Stimulated activated CD4-positive, alpha-beta T cell treated with anti-CD3 and anti-CD28 coated beads, Interleukin-4, amount 100 ng/mL, for 4 hours (primary cell): ENCODE data around the gene AIP.
A peak's percentile ranks its signal among the peaks of the same experiment; 100 is the strongest.

Source experiments
- DNase-seq, 2 experiments: peaks; one replicate each; pipeline ENCODE4 v3.0.0-alpha.2; 2020

The AIP gene

DNA sequence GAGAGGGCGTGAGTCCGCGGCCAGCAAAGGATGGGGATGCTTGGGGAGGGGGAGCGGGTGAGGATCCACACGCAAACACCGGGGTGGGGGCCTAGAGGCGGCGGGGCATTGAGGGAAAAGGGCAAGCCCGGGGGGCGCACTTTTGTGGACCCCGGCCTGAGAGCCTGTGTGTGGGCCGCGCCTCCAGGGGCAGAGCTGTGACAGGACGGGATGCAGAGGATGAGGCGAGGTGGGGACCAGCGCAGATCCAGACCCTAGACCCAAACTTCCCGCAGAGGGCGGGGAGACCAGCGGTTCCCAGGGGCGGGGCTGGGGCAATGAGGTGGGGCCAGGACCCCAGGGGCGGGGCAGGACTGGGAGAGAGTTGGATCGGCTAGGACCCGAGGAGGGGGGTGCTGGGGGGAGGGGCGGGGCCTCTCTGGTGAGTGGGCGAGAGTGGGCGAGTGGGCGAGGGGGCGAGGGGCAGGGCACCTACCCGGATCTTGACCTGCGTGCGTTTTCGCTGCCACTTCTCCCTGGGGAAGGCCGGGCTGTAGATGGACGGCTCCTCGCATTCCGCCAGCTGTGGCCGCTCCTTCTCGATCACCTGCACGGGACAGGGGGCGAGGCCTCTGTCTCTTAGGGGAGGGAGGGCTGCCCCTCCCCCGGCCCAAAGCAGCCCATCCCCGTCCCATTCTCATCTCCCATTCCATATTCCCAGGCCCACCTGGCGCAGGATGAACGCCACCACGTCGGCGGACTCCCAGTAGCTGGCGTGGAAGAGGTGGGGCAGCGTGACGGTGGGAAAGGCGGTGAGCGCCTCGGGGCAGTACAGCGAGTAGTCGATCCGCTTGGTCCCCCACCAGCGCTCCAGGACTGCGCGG lies 11.8 kb downstream of the AIP start:
- DNase-seq, result no peak

DNA sequence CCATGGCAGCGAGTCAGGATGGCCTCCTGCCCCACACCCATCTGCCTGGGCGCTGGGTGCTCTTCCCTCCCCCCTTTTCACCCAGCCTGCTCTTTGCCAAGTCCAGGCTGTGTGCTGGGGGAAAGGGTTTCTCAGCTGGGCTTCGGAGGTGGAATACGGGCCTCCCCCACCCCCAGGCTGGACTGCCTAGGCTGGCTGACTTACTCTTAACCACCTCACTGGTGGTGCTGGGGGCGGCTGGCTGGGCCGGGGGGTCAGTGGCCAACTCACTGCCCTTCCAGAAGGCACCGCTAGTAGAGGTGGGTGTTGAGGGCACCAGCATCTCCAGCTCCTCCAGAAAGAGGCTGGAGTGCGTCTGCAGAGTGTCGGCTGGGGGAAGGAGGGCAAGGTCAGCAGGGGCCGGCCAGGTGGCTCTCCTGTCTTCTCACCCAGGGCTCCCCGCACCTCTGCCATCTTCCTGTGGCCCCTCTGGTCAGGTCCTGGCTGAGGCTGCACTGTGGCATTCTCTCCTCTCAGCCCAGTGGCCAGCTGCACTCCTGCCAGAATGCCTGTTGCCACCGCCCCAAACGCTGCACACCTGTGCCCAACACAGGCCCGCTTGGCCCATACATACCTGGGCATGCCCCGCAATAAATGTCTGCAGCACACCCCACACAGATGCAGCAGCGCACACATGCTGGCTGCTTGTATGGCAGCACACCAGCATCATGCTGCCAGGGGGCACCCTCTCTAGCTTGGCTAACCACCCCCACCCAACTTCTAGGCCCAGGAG lies 12.6 kb downstream of the AIP start:
- DNase-seq, result no peak

GRCh38 chr11:67496113-67496512 lies 13.3 kb downstream of the AIP start:
- no peak for DNase-seq

GRCh38 chr11:67497656-67498291 lies 14.9 kb downstream of the AIP start:
- DNase-seq, result no peak

GRCh38 chr11:67498544-67498972 lies 15.7 kb downstream of the AIP start:
- no peak for DNase-seq

DNA sequence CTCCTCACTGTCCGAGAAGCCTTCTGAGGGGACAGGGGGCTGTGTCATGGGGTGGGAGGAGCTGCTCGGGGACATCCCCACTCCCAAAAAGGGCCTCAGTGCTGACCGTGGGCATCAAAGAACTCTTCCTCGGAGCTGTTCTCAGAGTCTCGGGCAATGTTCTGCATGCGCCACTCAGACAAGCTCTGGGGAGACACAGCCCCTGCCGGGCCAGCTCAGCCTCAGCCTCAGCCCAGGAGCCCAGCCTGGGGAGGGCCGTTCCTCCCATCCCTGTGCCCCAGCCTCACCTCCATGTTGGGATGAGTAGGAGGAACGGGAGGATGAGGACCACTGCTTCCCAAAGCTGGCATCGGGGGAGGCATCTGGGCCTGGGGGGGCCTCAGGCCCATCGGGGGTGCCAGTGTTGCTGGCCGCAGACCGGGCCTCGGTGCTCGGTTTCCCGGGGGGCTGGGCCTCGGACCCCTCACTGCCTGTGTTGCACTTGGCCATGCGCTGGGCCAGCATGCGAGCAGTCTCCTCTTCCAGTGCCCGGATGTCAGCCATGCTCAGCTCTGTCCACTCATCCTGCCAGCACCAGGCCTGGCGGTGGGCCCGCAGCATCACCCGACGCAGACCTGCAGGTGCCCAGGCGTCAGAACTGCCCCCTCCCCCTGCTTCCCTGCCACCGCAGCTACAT lies 17.1 kb downstream of the AIP start:
- DNase-seq, result no peak

- DNase-seq, result no peak
Observed at GRCh38 chr11:67500484-67500821, 17.6 kb downstream of the AIP start.

DNA sequence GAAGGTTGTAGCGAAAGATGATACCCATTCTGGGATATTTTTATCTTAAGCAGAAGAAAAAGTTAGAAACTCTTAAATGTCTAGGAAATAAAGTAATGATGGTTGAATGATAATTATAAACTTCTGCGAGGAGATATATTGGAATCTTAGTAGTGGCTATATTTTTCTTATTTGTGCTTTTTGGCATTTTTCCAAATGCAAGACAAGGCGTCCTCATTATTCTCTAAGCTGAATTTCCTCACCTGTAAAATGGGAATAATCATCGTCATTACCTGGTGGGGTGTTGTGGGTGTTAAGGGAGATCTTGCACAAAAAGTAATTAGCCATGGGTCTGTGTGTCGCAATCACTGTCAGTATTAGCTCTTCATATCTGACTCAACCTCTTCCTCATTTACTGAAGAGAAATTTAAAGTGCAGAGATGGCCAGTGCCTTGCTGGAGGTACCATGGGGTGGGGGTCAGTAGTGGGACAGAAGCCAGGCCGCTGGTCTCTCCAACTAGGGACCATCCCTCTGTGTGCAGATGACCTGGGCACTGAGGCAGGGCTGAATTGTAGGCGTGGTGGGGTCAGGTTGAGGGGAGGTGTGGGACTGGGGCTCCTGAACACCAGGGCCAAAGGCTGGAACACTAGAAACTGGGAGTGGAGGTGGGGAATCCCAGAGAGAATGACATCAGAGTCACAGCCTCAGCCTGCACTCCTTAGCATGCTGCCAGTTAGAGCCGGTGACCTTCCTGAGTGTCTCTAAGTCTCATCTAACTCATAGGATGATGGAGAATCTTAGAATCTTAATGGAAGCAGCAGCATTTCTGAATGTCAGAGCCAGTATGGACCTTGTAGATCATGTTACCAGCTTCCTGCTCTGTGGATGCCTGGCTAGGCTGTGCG lies 18.2 kb downstream of the AIP start:
- DNase-seq, result no peak

- DNase-seq, result no peak
Observed at GRCh38 chr11:67501854-67502253, 19.0 kb downstream of the AIP start.

DNA sequence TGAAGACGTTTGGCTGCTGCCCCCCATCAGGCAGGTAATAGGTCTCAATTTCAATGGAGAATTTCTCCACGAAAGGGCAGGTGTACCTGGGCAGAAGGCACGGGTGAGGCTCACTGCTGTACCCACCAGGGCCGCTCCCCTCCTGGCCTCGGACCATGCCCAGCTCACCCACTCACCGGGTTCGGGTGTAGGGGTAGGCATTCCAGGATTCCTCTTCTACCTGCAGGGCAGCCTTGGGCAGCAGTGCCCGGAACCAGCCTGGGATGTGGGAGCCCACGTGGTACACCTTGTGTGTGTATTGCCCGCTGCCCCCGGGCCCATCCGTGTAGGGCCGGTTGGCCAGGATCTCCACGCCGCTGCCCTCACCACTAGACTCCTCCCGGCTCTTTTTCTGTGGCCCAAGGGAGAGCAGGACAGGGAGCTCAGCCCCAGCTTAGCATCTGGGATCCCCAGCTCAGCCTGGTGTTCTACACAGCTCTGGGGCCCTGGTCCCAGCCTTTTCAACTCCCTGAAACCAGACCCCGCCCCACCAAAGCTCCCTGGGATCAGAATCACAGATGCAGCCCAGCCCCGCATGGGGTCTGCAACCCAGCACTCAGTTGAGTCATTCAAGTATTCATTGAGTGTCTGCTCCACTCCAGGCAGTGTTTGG lies 19.6 kb downstream of the AIP start:
- DNase-seq, result no peak

GRCh38 chr11:67503119-67504004 lies 20.5 kb downstream of the AIP start:
- DNase-seq, result no peak

GRCh38 chr11:67504005-67504949 lies 21.5 kb downstream of the AIP start:
- peak; percentile 12 to 44 for DNase-seq

DNA sequence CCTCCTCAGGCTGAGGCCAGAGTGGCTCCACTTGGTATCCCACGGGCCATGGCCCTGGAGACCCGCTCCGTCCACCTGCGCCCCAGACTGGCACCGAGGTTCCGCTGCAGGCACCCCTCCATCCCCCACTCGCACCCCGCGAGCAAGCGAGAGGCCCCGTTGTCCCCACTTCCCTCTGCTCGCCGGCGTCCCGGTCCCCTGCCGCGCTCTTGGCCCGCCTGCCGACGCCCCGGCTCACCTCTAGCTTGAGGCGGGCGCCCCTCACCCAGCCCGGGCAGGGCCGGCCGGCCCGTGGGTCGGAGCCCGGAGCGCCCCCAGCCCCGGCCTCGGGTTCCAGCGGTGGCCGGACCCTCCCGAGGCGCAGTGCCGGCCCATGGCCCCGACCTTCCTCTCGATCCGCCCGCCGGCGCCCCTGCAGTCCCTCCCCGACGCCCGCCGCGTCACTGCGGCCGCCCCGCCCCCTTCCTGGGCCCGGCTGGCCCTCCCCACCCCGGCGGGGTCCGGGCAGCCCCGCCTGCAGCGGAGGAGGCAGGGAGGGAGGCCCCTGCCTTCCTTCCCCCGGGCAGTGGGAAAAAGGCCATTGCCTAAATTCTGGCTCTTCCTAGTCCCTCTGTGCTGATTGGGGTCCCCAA lies 22.2 kb downstream of the AIP start, which contains the start of gene PITPNM1:
TSS of gene PITPNM1 (minus strand) at position 414 of the 632 bp plus-strand sequence. CDS start 1,183 bp downstream, outside the sequence.
- DNase-seq, result peak; percentile 61 to 83

DNA sequence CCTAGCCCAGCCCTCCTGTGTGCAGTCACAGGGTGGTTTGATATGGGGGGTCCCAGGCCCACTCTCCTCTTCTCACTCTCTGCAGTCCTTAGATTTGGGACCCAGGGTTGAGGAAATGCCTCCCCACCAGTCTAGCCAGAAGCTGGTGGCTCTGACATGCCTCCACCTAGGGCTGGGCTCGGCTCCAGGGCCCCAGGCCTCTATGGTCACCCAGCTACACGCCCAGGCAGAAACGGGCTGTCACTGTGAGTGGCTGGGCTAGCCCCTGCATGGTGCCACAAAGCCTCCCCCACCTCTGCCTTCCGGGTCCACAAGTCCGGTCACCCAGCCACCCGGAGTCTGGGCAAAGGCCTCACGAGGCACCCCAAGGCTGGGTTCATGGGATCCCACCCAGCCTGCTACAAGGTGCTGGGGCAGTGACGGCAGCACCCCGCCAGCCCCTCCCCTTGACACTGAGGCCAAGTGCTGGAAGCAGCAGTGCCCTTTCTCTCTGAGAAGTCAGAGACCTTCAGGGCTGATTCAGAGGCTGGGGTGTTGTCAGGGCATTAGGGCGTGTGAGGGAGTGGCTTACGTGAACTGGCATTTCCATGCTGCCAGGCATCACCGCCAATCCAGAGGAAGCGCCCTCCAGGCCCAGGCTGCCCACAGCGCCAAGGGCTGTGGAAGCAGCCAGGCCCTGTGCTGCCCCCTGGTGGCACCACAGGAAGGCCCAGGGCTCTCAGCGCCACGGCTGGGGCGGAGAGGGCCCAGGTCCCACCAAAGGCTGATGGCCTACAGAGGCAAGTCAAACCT lies 23.0 kb downstream of the AIP start:
- DNase-seq, result peak; percentile 88 to 90

GRCh38 chr11:67506426-67507051 lies 23.7 kb downstream of the AIP start:
- DNase-seq, result no peak

- no peak for DNase-seq
Observed at GRCh38 chr11:67507242-67507863, 24.5 kb downstream of the AIP start.
